Measurements from ENCODE around the gene MACROD2.
"Not testable (repeated sequence)": the region's sequence is repeated elsewhere in the genome, so short reads cannot be mapped to it uniquely, and the experiment has no call there.

The MACROD2 gene

GRCh38 chr20:14916360-14916920 lies 921.1 kb downstream of the MACROD2 start:
- H3K4me1 Mint-ChIP-seq (ENCODE audit: low read depth): no peaks in the 10 kb centered on the region
- no peak overlapping the region for H3K4me3 Mint-ChIP-seq
- no peak overlapping the region for H3K27ac Mint-ChIP-seq
- no peaks in the 10 kb centered on the region for H3K36me3 Mint-ChIP-seq (ENCODE audit: low read depth)
- no peaks in the 10 kb centered on the region for H3K27me3 Mint-ChIP-seq (ENCODE audit: low read depth)
- peaks cover 18% of the 10 kb centered on the region for H3K9me3 Mint-ChIP-seq

- no peaks in the 10 kb centered on the region for H3K36me3 Mint-ChIP-seq (ENCODE audit: low read depth)
- no peaks in the 10 kb centered on the region for H3K27me3 Mint-ChIP-seq (ENCODE audit: low read depth)
- no peaks in the 10 kb centered on the region for H3K4me1 Mint-ChIP-seq (ENCODE audit: low read depth)
- no peak overlapping the region for H3K27ac Mint-ChIP-seq
- peaks cover 22% of the 10 kb centered on the region for H3K9me3 Mint-ChIP-seq
- H3K4me3 Mint-ChIP-seq: no peak overlapping the region
These were observed 923.0 kb downstream of the MACROD2 start for GRCh38 chr20:14918281-14918680.

GRCh38 chr20:14918976-14919375 lies 923.7 kb downstream of the MACROD2 start:
- Mint-ChIP-seq H3K4me3 (no peak overlapping the region), H3K27me3 (ENCODE audit: low read depth) (no peaks in the 10 kb centered on the region), H3K9me3 (peaks cover 22% of the 10 kb centered on the region)

GRCh38 chr20:14919501-14920081 lies 924.3 kb downstream of the MACROD2 start:
- no peaks in the 10 kb centered on the region for H3K4me1 Mint-ChIP-seq (ENCODE audit: low read depth)
- peaks cover 20% of the 10 kb centered on the region for H3K9me3 Mint-ChIP-seq
- no peak overlapping the region for H3K27ac Mint-ChIP-seq
- no peak overlapping the region for H3K4me3 Mint-ChIP-seq
- H3K27me3 Mint-ChIP-seq (ENCODE audit: low read depth): no peaks in the 10 kb centered on the region
- H3K36me3 Mint-ChIP-seq (ENCODE audit: low read depth): no peaks in the 10 kb centered on the region

More at GRCh38 chr20:14918976-14919375, 923.7 kb downstream of the MACROD2 start:
- no peaks in the 10 kb centered on the region for H3K4me1 Mint-ChIP-seq (ENCODE audit: low read depth)
- H3K27ac Mint-ChIP-seq: no peak overlapping the region
- H3K36me3 Mint-ChIP-seq (ENCODE audit: low read depth): no peaks in the 10 kb centered on the region

GRCh38 chr20:14921513-14921912 lies 926.2 kb downstream of the MACROD2 start:
- Mint-ChIP-seq H3K36me3 (ENCODE audit: low read depth) (no peaks in the 10 kb centered on the region), H3K27me3 (ENCODE audit: low read depth) (no peaks in the 10 kb centered on the region), H3K27ac (no peak overlapping the region), H3K9me3 (peaks cover 22% of the 10 kb centered on the region), H3K4me3 (no peak overlapping the region), H3K4me1 (ENCODE audit: low read depth) (no peaks in the 10 kb centered on the region)

- Mint-ChIP-seq H3K4me1 (ENCODE audit: low read depth) (no peaks in the 10 kb centered on the region), H3K27ac (no peak overlapping the region), H3K4me3 (no peak overlapping the region), H3K27me3 (ENCODE audit: low read depth) (no peaks in the 10 kb centered on the region), H3K36me3 (ENCODE audit: low read depth) (no peaks in the 10 kb centered on the region), H3K9me3 (peaks cover 16% of the 10 kb centered on the region)
These were observed 927.4 kb downstream of the MACROD2 start for GRCh38 chr20:14922503-14923267.

- Mint-ChIP-seq H3K9me3 (peaks cover 22% of the 10 kb centered on the region), H3K36me3 (ENCODE audit: low read depth) (no peaks in the 10 kb centered on the region), H3K4me1 (ENCODE audit: low read depth) (no peaks in the 10 kb centered on the region), H3K4me3 (no peak overlapping the region), H3K27me3 (ENCODE audit: low read depth) (no peaks in the 10 kb centered on the region), H3K27ac (no peak overlapping the region)
These were observed 929.1 kb downstream of the MACROD2 start for GRCh38 chr20:14924433-14924832.

- no peak overlapping the region for H3K27ac Mint-ChIP-seq
- no peak overlapping the region for H3K4me3 Mint-ChIP-seq
- H3K4me1 Mint-ChIP-seq (ENCODE audit: low read depth): no peaks in the 10 kb centered on the region
- peaks cover 22% of the 10 kb centered on the region for H3K9me3 Mint-ChIP-seq
- H3K36me3 Mint-ChIP-seq (ENCODE audit: low read depth): no peaks in the 10 kb centered on the region
- H3K27me3 Mint-ChIP-seq (ENCODE audit: low read depth): no peaks in the 10 kb centered on the region
These were observed 930.0 kb downstream of the MACROD2 start for GRCh38 chr20:14925300-14925699.

DNA sequence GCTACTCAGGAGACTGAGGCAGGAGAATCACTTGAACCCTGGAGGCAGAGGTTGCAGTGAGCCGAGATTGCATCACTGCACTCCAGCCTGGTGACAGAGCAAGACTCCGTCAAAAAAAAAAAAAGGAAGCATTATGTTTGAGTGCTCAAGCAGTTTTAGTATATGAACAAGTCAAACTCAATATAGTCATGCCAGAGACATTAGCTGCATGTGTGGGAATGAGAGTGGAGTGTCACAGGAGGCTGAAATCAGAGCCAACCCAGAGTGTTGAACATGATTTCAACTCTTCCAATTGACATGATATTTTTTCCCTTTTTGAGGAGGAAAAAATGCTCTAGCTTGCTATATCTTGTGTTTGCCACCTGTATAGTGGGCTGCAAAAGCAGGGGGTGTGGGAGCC lies 931.1 kb downstream of the MACROD2 start:
- H3K27me3 Mint-ChIP-seq (ENCODE audit: low read depth); H3K36me3 Mint-ChIP-seq (ENCODE audit: low read depth); H3K4me3 Mint-ChIP-seq; H3K27ac Mint-ChIP-seq; H3K4me1 Mint-ChIP-seq (ENCODE audit: low read depth): not testable (repeated sequence)
- H3K9me3 Mint-ChIP-seq: peaks cover 19% of the 10 kb centered on the region

- no peaks in the 10 kb centered on the region for H3K27me3 Mint-ChIP-seq (ENCODE audit: low read depth)
- H3K9me3 Mint-ChIP-seq: peaks cover 19% of the 10 kb centered on the region
- H3K36me3 Mint-ChIP-seq (ENCODE audit: low read depth): no peaks in the 10 kb centered on the region
- H3K27ac Mint-ChIP-seq: no peak overlapping the region
- no peaks in the 10 kb centered on the region for H3K4me1 Mint-ChIP-seq (ENCODE audit: low read depth)
- no peak overlapping the region for H3K4me3 Mint-ChIP-seq
These were observed 932.8 kb downstream of the MACROD2 start for GRCh38 chr20:14928083-14928482.

GRCh38 chr20:14929388-14929787 lies 934.1 kb downstream of the MACROD2 start:
- no peak overlapping the region for H3K27ac Mint-ChIP-seq
- no peaks in the 10 kb centered on the region for H3K4me1 Mint-ChIP-seq (ENCODE audit: low read depth)
- no peaks in the 10 kb centered on the region for H3K27me3 Mint-ChIP-seq (ENCODE audit: low read depth)
- H3K9me3 Mint-ChIP-seq: peaks cover 15% of the 10 kb centered on the region
- H3K36me3 Mint-ChIP-seq (ENCODE audit: low read depth): no peaks in the 10 kb centered on the region
- no peak overlapping the region for H3K4me3 Mint-ChIP-seq

GRCh38 chr20:14932040-14932439 lies 936.7 kb downstream of the MACROD2 start:
- H3K9me3 Mint-ChIP-seq: peaks cover 18% of the 10 kb centered on the region

GRCh38 chr20:14935285-14935684 lies 940.0 kb downstream of the MACROD2 start:
- Mint-ChIP-seq H3K4me3 (no peak overlapping the region), H3K27me3 (ENCODE audit: low read depth) (no peaks in the 10 kb centered on the region), H3K27ac (no peak overlapping the region), H3K9me3 (peaks cover 13% of the 10 kb centered on the region), H3K4me1 (ENCODE audit: low read depth) (no peaks in the 10 kb centered on the region), H3K36me3 (ENCODE audit: low read depth) (no peaks in the 10 kb centered on the region)

More at GRCh38 chr20:14932040-14932439, 936.7 kb downstream of the MACROD2 start:
- no peaks in the 10 kb centered on the region for H3K27me3 Mint-ChIP-seq (ENCODE audit: low read depth)
- H3K36me3 Mint-ChIP-seq (ENCODE audit: low read depth): no peaks in the 10 kb centered on the region
- no peak overlapping the region for H3K4me3 Mint-ChIP-seq
- H3K27ac Mint-ChIP-seq: no peak overlapping the region
- H3K4me1 Mint-ChIP-seq (ENCODE audit: low read depth): no peaks in the 10 kb centered on the region

DNA sequence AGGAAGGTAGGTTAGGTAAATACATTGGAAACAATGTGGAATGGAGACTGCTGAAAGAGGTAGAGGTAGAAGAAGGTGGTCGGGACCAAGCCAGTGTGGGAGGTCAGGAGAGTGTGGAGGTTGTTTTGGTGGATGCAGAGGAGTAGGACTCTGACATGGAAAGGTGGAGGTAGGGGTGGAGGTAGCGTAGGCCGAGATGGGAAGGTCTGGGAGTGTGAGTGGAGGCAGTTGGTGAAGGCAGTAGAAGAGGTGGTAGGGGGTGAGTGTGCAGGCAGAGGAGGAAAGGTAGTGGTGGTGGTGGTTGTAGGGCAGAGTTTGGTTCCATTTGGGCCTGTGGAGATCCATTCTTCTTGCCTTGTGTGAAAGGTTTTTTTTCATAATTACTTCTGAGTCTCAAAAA lies 941.7 kb downstream of the MACROD2 start:
- H3K4me1 Mint-ChIP-seq (ENCODE audit: low read depth): no peaks in the 10 kb centered on the region
- H3K27me3 Mint-ChIP-seq (ENCODE audit: low read depth): no peaks in the 10 kb centered on the region
- H3K27ac Mint-ChIP-seq: no peak overlapping the region
- no peaks in the 10 kb centered on the region for H3K36me3 Mint-ChIP-seq (ENCODE audit: low read depth)
- H3K9me3 Mint-ChIP-seq: peaks cover 16% of the 10 kb centered on the region
- H3K4me3 Mint-ChIP-seq: no peak overlapping the region

DNA sequence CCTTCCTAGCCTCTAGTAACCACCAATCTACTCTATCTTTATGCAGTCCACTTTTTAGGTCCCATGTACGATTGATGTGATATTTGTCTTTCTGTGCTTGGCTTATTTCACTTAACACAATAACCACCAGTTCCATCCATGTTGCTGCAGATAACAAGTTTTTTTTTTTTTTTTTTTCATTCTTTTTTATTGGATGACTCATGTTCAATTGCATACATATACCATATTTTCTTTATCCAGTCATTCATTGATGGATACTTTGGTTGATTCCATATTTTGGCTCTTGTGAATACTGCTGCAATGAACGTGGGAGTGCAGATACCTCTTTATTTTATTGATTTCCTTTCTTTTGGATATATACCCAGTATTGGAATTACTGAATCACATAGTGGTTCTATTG lies 942.5 kb downstream of the MACROD2 start:
- no peaks in the 10 kb centered on the region for H3K27me3 Mint-ChIP-seq (ENCODE audit: low read depth)
- H3K36me3 Mint-ChIP-seq (ENCODE audit: low read depth): no peaks in the 10 kb centered on the region
- no peaks in the 10 kb centered on the region for H3K4me1 Mint-ChIP-seq (ENCODE audit: low read depth)
- H3K4me3 Mint-ChIP-seq: no peak overlapping the region
- H3K9me3 Mint-ChIP-seq: peaks cover 17% of the 10 kb centered on the region
- H3K27ac Mint-ChIP-seq: no peak overlapping the region
